NCI-H1930 (cell line): ENCODE measurements around the gene TMEM116.
A peak's percentile ranks its signal among the peaks of the same experiment; 100 is the strongest.
"Not testable (repeated sequence)": the region's sequence is repeated elsewhere in the genome, so short reads cannot be mapped to it uniquely, and the experiment has no call there.

ENCODE experiments used
- DNase-seq, 2 experiments: peaks; one replicate each; lab custom pipeline; 2025; lab: John Stamatoyannopoulos, UW

The TMEM116 gene

DNA sequence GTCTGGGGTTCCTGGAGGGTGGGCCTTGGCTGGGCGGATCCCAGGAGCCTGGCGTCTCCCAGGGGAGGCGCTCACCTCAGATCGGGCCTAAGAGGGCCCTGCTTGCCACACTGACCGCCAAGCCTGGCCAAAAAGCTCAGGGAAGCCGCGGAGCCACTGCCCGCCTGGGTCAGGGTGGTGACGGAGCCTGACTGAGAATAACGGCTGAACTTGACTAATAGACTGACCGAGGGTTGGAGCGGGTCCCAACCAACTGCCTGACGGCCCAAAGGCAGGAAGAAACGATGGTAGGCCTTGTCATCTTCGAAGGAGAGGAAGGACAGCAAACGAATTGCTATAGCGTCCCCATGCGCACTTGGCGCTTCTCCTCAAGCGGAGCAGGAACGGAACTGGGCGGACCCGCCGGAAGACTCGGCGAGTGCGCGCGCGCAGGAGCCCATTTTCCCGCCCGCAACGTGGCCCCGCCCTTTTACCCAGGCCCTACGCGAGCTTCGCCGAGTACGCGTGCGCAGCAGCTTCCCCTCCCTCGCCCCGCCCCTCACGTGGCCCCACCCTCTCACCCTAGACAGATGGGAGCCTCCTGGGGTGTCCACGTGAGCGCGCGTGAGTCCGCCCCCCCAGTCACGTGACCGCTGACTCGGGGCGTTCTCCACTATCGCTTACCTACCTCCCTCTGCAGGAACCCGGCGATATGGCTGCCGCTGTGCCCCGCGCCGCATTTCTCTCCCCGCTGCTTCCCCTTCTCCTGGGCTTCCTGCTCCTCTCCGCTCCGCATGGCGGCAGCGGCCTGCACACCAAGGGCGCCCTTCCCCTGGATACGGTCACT lies at the start of gene TMEM116, which contains the start of gene ERP29:
TSS of gene TMEM116 (minus strand) at position 391 of the 826 bp plus-strand sequence. CDS start 7,895 bp downstream, outside the sequence.
TSS of gene ERP29 (plus strand) at position 652 of the 826 bp plus-strand sequence. CDS start at position 692, 40 bp downstream.
- DNase-seq = peak; percentile 97 to 98

DNA sequence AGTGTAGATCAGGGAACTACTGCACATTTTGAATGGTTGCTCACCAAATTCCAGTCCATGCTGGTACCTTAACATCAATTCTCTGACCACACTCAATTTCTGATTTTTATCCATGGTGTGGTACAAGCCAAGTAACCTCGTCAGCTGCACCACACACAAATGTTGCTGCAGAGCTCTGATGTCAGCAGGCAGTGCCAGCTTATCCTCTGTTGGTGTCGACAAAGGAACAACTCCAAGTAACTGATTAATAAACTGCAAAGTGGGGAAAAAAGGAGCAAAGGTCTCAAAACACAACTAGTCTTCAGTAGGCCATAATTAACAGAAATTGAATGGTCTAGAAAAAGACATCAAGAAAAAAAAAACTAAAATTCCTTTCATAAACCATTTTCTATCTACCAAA lies 48.2 kb upstream of the TMEM116 start:
- no peak for DNase-seq

DNA sequence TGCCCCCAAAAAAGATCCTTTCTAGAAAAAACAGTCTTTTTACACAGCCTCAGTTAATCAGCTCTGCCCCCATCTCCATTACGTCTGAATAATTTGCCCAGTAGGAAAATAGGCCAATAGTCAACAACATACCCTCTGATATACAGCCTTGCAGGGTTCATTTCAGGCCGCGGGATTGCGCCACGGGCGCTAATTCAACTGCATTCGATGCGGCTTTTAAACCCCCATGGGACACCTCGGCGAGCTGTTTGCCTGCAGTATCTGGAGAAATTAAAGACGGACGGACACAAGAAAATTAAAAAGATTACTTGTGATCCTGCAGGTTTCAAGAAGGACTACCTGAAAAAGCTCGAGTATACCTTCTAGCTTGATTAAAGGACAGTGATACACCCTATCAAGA lies 36.4 kb upstream of the TMEM116 start:
- no peak for DNase-seq

DNA sequence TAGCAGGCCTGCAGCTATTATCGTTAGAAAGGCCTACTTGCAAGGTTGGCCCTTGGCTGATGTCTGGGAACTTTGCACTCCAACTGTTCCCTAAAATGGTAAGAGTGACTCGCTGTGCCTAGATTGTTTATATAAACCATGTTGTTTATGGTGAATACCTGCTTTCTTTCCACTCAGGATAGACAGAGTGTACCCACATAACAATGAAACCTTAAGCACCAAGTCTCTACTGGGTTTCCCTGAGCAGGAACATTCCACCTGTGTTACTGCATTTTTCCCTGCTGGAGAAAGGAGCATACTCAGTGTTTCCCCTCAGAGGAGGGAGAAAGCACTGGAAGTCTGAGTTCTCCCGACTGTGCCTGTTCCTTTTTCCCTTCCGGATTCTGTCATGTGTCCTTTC lies 33.0 kb upstream of the TMEM116 start:
- DNase-seq = no peak

DNA sequence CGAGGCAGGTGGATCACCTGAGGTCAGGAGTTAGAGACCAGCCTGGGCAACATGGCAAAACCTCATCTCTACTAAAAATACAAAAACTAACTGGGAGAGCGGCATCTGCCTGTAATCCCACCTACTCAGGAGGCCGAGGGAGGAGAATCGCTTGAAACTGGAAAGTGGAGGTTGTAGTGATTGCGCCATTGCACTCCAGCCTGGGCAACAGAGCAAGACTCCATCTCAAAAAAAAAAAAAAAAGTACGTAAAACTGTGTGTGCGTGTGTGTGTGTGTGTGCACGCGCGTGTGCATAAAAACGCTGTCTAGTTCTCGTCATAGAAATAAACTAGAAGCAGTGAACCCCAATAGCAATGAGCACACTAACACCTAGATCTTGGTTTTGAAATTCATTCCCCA lies 23.6 kb upstream of the TMEM116 start:
- DNase-seq = not testable (repeated sequence)

DNA sequence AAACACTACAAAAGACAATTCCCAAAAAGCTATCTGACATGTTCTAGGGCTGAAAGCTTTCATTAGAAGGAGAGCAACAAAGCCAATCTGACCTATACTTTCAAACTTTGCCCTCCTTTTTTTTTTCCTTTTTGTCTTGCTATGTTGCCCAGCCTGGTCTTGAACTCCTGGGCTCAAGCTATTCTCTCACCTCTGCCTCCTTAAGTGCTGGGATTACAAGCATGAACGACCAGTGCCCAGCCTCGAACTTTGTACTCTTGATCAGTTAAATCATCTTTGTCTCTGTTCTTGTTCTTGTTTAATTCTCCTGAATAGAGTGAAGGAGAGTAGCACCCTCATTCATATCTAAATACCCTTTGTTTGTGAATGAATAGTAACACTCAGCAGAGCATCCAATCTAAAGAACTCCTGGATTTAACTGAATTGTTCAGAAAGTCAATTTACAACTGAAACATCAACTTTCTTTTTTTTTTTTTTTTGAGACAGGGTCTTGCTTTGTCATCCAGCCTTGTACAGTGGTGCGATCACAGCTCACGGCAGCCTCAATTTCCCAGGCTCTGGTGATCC lies 22.3 kb upstream of the TMEM116 start:
- no peak for DNase-seq

DNA sequence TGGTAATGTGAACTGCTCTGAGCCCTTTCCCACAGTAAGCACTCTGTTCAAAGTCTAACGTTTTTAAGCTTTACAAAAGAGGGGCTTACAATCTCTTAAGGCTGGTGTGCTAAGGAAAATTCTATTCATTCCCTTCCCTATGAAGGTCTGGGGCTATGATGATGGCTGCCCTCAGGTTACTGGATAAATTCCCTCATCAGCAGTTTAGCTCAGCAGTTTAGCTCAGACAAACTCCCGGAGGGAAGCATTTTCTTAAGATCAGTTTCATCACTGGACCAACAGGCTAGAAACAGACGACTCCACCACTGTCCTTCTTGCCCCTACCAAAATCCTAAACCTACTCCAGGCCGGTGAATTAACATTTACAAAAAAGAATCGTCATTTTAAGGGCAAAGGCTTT lies 19.3 kb upstream of the TMEM116 start:
- DNase-seq = no peak

DNA sequence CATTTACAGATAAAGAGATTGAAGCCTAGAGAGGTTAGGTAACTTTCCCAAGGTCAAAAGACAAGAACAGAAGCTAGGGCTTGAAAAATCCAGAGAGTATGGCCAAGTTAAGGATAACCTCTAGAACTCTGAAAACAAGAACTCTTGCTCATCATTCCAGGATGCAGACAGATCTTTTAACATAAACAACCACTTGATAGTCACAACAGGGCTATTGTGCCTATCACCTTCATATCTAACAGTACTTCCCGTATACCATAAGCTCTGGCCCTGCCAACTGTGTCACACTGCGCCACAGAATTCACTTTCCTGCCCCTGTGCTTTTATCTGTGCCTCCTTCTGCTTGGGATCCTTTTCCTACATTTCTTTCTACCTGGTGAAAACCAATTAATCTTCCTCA lies 18.5 kb upstream of the TMEM116 start:
- no peak for DNase-seq

DNA sequence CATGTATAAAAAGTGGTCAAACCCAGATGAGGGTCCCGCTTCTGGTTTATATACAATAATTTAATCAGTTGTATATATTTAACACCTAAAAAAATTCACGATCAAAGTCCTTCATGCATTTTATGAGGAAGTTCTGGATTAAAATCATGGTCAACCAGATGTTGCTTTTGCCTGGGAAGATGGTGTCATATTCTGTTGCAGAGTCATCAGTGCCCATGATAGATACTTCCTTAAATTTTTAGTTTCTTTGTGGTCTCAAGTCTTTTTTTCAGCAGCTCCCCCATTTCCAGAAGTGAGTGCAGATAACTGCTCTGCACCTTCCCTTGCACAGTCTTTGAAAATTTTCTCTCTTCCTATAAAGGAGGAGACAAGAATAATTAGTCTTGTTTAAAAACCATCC lies 16.3 kb upstream of the TMEM116 start:
- no peak for DNase-seq

DNA sequence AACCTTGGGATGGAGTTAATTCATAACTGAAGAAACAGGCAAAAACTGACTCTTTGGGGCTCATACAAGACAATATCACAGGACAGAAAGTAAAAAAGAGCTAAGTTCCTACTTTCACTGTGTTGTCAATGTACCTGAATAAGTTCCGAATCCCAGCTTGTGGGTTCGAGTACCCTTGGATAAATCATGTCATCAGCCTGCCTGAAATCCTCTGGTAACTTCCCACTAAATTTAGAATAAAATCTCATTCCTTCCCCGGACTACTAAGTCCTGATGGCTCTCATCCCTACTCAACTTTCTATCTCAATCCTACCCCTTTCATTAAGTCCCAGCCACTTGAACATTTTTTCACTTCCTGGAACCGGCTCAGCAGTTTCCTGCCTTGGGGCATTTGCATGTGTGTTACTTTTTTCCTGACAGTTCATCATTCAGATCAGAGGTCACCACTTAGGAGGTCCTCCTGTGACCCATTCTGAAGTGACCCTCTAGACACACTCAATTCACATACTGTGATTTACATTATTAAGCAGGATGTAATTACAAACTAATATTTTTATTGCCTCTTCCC lies 12.9 kb upstream of the TMEM116 start:
- DNase-seq = no peak

DNA sequence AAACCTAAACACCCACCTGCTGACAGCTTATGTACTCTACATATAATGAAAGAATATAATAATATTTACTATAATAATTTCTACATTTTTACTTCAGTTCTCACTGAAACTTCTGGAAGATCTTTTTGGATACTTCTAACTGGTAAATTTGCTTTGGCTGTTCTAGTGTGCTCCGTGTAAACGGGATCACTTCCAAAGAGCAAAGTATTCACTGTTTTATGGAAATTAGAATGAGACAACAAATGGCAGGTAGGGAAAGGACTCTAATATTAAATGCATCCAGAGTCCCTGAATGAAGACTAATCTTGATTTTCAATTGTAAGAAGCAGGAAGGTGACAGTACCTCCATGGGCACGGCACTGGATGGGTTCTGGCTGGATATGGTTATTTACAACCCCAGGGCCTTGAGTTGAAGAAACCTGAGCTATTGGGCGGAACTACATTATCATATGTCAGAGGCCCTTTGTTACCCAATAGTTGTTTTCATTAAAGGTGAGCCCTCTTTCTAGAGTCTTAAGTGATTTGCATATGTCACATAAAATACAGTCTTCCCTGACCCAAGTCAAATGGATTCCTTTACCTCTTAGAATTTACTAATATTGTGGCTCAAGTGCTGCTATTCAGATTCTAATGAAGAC lies 10.9 kb upstream of the TMEM116 start:
- DNase-seq = no peak

DNA sequence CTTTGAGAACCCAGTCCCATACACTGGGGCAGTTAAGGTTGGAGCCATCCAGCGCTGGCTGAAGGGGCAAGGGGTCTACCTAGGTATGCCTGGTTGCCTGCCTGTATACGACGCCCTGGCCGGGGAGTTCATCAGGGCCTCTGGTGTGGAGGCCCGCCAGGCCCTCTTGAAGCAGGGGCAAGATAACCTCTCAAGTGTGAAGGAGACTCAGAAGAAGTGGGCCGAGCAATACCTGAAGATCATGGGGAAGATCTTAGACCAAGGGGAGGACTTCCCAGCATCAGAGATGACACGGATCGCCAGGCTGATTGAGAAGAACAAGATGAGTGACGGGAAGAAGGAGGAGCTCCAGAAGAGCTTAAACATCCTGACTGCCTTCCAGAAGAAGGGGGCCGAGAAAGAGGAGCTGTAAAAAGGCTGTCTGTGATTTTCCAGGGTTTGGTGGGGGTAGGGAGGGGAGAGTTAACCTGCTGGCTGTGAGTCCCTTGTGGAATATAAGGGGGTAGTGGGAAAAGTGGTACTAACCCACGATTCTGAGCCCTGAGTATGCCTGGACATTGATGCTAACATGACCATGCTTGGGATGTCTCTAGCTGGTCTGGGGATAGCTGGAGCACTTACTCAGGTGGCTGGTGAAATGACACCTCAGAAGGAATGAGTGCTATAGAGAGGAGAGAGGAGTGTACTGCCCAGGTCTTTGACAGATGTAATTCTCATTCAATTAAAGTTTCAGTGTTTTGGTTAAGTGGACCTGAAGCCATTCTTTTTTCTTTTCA lies 9.5 kb upstream of the TMEM116 start:
- DNase-seq = no peak

DNA sequence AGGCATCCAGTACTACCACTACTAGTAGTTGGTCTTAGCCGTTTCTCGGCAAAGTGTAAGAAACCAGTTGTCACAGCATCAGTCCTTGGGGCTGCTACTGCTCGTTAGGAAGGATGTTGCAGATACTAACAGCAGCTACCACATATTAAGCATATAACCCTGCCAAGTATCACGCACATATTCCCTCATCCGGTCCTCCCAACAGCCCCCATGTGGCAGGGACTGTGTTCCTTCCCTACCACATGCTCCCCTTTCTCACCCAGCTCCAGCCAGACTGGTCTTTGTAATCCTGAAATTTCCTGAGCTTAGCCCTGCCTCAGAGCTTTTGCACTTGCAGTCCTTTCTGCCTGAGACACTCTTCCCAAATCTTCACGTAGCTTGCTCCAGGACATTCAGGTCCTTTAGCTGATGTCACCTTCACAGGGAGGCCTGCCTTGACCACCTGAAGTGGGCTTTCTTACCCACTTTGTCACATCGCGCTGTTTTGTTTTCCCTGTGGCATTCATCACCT lies 8.0 kb upstream of the TMEM116 start:
- DNase-seq = no peak

DNA sequence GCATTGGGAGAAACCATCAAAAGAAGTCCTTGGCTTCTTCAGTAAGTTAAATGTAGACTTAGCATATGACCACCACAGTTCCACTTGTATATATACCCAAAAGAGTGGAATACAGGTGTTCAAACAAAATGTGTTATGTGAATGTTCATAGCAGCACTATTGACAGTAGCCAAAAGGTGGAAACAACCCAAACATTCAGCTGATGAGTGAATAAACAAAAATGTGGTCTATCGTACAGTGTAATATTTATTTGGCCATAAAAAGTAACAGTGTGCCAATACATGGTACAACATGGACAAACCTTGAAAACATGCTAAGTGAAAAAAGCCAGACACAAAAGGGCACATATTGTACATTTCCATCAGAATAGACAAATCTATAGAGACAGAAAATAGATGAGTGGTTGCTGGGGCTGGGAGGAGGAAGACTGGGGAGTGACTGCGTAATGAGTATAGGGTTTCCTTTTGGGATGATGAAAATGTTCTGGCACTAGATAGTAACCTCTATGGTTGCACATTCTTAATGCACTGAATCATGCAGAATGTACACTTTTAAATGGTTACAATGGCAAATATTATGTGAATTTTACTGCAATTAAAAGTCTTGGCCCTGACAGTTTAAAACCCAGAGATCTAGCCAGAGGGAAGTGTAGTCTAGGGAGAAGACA lies 5.7 kb upstream of the TMEM116 start:
- peak in 1 of 2 experiments; percentile 13 for DNase-seq

DNA sequence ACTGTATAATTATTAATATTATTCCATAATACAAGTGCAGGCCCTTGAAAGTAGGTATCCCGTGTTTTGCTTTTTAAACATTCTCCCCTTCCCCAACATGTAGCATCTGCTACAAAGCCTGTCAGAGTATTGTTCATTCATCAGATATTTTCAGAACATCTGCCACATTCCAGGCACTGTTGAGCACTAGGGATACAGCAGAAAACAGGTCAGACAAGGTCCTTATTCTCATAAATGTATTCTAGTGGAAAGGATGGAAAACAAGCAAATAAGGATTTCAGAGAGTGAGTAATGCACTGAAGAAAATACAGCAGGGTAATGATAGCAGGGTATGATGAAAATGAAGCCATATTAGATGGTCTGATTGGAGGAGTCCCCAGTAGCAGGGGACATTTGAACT lies 4.1 kb upstream of the TMEM116 start:
- no peak for DNase-seq

DNA sequence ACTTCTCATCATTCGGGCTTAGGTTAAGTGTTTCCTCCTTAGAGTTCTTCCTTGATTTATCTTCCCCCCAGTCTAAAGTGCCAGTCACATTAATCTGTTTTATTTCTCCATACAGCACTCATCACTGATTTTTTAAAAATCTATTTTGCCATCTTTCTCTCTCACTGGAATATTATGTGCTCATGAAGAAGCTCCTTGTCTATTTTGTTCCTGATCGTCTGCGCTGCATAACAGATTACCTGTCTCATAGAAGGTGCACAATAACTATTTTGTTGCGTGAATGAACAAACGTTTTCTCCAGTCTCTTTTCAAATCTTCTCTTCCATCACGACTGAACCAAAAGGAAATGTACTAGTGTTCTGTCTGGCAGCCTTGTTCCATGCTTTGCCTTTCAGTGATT lies 3.0 kb upstream of the TMEM116 start:
- no peak for DNase-seq

DNA sequence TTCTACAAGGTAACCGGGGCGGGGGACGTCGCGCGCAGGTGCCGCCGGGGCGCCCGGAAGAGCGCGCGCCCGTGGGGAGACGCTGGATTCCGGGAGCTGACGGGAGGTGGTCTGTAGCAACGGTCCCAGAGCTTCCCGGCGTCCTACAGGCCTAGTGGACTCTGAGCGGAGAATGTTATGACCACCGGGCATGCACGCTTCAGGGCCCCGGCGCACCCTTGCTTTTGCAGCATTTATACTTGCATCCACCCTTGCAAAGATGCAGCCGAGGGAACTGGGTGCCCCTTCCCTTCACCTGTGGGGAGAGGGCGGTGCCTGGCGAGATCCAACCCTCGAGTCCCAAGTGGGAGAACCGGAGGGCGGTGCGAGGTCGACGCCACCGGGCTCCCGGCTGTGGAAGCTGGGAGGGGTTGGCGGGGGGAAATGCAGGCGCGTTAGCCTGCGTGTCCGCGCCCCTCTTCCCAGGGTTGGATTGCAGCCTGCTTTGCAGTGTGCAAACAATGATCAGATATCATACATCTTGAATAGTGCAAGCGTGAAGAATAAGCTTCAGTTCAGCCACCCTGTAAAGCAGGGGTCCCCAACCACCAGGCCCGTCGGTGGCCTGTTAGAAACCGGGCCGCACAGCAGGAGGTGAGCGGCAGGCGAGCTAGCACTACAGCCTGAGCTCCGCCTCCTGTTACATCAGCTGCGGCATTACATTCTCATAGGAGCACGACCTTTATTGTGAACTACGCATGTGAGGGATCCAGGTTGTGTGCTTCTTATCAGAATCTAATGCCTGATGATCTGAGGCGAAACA lies 837 bp upstream of the TMEM116 start:
- peak; percentile 63 to 65 for DNase-seq

DNA sequence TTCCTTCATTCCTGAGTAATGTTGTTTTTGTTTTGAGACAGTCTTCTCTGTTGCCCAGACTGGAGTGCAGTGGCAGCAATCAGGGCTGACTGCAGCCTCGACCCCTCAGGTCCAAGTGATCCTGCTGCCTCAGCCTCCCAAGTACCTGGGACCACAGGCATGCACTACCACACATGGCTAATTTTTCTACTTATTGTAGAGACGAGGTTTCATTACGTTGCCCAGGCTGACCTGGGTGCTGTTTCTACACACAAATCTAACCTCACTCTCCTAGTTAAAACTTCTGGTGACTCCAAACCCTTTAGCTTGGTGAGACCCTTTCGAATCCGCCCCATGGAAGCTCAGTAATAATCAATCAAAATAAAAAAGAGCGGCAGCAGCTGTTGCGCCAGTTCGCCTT lies 1.3 kb downstream of the TMEM116 start:
- DNase-seq = no peak

DNA sequence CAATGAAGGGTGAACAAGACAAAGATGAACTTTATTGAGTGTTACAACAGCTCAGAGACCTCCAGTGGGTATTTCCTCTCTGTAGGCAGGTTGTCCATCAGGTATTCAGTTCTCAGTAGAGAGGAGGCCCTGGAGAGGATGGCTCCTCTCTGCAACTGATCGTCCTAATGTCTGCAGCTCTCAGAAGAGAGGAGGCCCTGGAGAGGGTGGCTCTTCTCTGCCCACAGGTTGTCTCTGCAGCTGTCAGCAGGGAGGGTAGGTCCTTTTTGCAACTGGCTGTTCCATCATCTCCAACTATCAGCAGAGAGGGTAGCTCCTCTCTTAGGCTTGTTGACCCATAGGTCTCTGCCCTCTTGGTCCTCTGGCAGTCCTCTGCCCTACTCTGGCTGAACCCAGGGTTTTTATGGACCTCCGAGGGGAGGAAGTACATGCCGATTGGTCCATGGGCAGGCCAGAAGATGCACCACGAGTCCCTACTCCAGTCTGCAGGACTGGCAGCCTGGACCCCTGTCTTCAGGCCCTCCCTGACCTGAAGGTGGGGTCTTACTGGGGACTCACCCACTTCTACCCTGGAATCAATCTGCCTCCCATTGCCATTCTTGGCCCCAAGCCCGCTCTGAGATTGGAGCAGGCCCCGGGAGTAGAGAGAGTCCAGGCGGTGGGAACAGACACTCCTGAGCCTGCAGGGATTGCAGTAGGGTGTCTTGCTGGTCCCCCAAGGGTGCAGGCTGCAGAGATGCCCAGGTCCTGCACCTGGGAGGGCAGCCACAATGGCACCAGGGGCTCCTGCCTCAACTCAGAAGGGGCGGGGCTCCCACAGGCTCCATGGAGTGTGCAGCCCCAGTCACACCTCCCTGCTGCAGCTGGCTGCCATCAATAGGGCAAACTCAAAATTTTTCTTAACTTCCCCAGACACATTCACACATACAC lies 2.3 kb downstream of the TMEM116 start:
- no peak for DNase-seq
